ENCODE results near the gene ZFYVE28.

ZFYVE28 gene

GRCh38 chr4:2400841-2401609 lies 17.4 kb downstream of the ZFYVE28 start:
- peaks cover 0 to 15% of the 10 kb centered on the region in 2 donors for H3K4me1 ChIP-seq (ENCODE audit: control insufficient read depth in 1 of 2, insufficient read depth in 2 of 2, low read length in 2 of 2)
- H3K9me3 ChIP-seq (ENCODE audit: control insufficient read depth in 1 of 2, low read length in 2 of 2) = no peaks in the 10 kb centered on the region
- no peaks in the 10 kb centered on the region for H3K36me3 ChIP-seq (ENCODE audit: control insufficient read depth in 1 of 2, insufficient read depth in 2 of 2, low read length in 2 of 2)
- no peak overlapping the region for H3K4me3 ChIP-seq (ENCODE audit: low read depth in 1 of 2, low read length in 2 of 2)
- H3K27me3 ChIP-seq (ENCODE audit: low read depth, low read length) = no peaks in the 10 kb centered on the region
- H3K27ac ChIP-seq (ENCODE audit: low read length) = no peak overlapping the region

DNA sequence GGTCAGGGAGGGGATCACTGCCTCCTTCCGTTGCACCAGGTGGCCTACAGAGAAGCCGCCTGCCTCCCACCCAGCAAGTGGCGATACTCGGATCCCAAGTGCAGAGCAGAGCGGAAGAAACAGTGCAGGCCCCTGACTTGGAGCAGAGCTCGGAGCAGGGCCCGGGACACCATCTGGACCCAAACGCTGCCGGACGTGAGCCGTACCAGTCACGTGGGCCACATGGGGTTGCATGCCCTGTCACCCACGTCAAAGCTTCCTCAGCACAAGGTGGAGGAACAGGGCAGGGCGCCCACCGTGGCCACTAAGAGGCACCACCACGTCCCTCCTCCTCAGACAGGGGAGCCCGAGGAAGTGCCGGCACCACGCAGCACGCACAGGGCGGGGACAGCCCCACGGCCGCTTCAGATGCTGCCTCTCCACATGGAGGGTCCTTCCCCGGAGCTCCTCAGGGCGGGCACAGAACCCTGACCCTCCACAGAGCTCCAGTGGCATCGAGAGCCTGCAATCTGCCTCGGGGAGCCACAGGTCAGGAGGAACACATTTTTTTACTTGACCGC lies 18.7 kb downstream of the ZFYVE28 start:
- Histone ChIP-seq H3K4me1 (ENCODE audit: control insufficient read depth in 1 of 2, insufficient read depth in 2 of 2, low read length in 2 of 2) (peaks cover 0 to 15% of the 10 kb centered on the region in 2 donors), H3K9me3 (ENCODE audit: control insufficient read depth in 1 of 2, low read length in 2 of 2) (no peaks in the 10 kb centered on the region), H3K4me3 (ENCODE audit: low read depth in 1 of 2, low read length in 2 of 2) (no peak overlapping the region), H3K27me3 (ENCODE audit: low read depth, low read length) (no peaks in the 10 kb centered on the region), H3K27ac (ENCODE audit: low read length) (no peak overlapping the region), H3K36me3 (ENCODE audit: control insufficient read depth in 1 of 2, insufficient read depth in 2 of 2, low read length in 2 of 2) (no peaks in the 10 kb centered on the region)

GRCh38 chr4:2399216-2399615 lies 19.2 kb downstream of the ZFYVE28 start:
- Histone ChIP-seq H3K4me1 (ENCODE audit: control insufficient read depth in 1 of 2, insufficient read depth in 2 of 2, low read length in 2 of 2) (peaks cover 0 to 15% of the 10 kb centered on the region in 2 donors), H3K27me3 (ENCODE audit: low read depth, low read length) (peaks cover 4% of the 10 kb centered on the region), H3K4me3 (ENCODE audit: low read depth in 1 of 2, low read length in 2 of 2) (no peak overlapping the region)

DNA sequence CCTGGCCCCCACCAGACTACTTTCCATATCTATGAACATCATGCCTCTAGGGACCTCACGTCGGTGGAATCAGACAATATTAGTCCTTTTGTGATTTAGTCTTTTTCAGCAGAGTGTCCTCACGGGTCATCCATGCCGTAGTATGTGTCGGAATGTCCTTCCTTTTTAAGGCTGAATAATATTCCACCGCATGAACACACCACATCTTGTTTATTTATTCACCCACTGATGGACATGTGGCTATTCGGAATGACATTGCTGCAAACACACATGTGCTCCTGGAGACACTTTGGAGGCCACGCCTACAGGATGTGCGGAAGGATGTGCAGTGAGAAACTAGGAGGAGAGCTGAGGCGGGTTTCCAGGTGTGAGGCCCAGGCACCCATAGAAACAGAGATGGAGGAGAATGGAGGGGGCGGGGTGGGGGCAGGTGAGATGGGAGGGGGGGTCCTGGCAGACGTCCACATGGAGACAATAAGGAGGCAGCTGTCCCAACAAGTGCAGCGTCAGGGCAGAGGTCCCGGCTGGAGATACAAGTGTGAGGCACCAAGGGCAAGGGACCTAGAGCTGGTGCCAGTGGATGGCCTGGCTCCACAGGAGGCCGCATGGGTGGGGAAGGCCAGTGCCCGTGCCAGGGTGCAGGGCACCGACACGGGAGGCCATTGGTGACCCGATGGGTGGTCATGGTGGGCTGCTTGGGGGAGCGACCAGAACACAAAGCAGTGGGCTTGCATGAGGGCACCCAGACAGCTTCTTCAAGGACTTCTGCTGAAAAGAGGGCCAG lies 20.7 kb downstream of the ZFYVE28 start:
- H3K27me3 ChIP-seq (ENCODE audit: low read depth, low read length) = peaks cover 7% of the 10 kb centered on the region
- H3K9me3 ChIP-seq (ENCODE audit: control insufficient read depth in 1 of 2, low read length in 2 of 2) = no peaks in the 10 kb centered on the region
- no peaks in the 10 kb centered on the region for H3K36me3 ChIP-seq (ENCODE audit: control insufficient read depth in 1 of 2, insufficient read depth in 2 of 2, low read length in 2 of 2)
- H3K4me1 ChIP-seq (ENCODE audit: control insufficient read depth in 1 of 2, insufficient read depth in 2 of 2, low read length in 2 of 2) = peaks cover 0 to 12% of the 10 kb centered on the region in 2 donors
- no peak overlapping the region for H3K4me3 ChIP-seq (ENCODE audit: low read depth in 1 of 2, low read length in 2 of 2)
- H3K27ac ChIP-seq (ENCODE audit: low read length) = no peak overlapping the region

More at GRCh38 chr4:2399216-2399615, 19.2 kb downstream of the ZFYVE28 start:
- H3K27ac ChIP-seq (ENCODE audit: low read length) = no peak overlapping the region
- H3K36me3 ChIP-seq (ENCODE audit: control insufficient read depth in 1 of 2, insufficient read depth in 2 of 2, low read length in 2 of 2) = no peaks in the 10 kb centered on the region
- H3K9me3 ChIP-seq (ENCODE audit: control insufficient read depth in 1 of 2, low read length in 2 of 2) = no peaks in the 10 kb centered on the region

- H3K9me3 ChIP-seq (ENCODE audit: control insufficient read depth in 1 of 2, low read length in 2 of 2) = no peaks in the 10 kb centered on the region
- H3K27ac ChIP-seq (ENCODE audit: low read length) = no peak overlapping the region
- no peak overlapping the region for H3K4me3 ChIP-seq (ENCODE audit: low read depth in 1 of 2, low read length in 2 of 2)
- H3K27me3 ChIP-seq (ENCODE audit: low read depth, low read length) = peaks cover 7% of the 10 kb centered on the region
- peaks cover 0 to 6% of the 10 kb centered on the region in 2 donors for H3K4me1 ChIP-seq (ENCODE audit: control insufficient read depth in 1 of 2, insufficient read depth in 2 of 2, low read length in 2 of 2)
- no peaks in the 10 kb centered on the region for H3K36me3 ChIP-seq (ENCODE audit: control insufficient read depth in 1 of 2, insufficient read depth in 2 of 2, low read length in 2 of 2)
Measured at GRCh38 chr4:2396781-2397368, 21.6 kb downstream of the ZFYVE28 start.

DNA sequence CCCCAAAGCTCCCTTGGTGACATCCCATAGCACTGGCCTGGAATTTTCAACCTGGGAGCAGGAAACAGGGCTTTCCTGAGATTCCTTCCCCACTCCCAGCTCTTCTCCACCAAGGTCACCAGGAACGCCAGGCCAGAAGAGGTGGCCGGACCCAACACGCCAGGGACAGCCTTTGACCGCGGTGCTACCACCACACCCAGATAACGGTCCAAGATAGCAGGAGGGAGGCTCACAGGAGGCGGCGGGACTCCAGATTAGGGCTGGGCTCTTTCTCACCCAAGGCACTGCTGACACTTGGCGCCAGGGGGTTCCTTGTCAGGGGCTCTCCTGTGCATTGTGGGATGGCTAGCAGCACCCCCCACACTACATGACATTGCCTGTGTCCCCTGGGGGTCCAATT lies 22.9 kb downstream of the ZFYVE28 start:
- Histone ChIP-seq H3K4me3 (ENCODE audit: low read depth in 1 of 2, low read length in 2 of 2) (no peak overlapping the region), H3K27me3 (ENCODE audit: low read depth, low read length) (peaks cover 7% of the 10 kb centered on the region), H3K27ac (ENCODE audit: low read length) (no peak overlapping the region), H3K4me1 (ENCODE audit: control insufficient read depth in 1 of 2, insufficient read depth in 2 of 2, low read length in 2 of 2) (no peaks in the 10 kb centered on the region), H3K9me3 (ENCODE audit: control insufficient read depth in 1 of 2, low read length in 2 of 2) (no peaks in the 10 kb centered on the region), H3K36me3 (ENCODE audit: control insufficient read depth in 1 of 2, insufficient read depth in 2 of 2, low read length in 2 of 2) (no peaks in the 10 kb centered on the region)

GRCh38 chr4:2395038-2395437 lies 23.4 kb downstream of the ZFYVE28 start:
- no peak overlapping the region for H3K27ac ChIP-seq (ENCODE audit: low read length)
- H3K36me3 ChIP-seq (ENCODE audit: control insufficient read depth in 1 of 2, insufficient read depth in 2 of 2, low read length in 2 of 2) = no peaks in the 10 kb centered on the region
- no peak overlapping the region for H3K4me3 ChIP-seq (ENCODE audit: low read depth in 1 of 2, low read length in 2 of 2)
- peaks cover 7% of the 10 kb centered on the region for H3K27me3 ChIP-seq (ENCODE audit: low read depth, low read length)
- no peaks in the 10 kb centered on the region for H3K4me1 ChIP-seq (ENCODE audit: control insufficient read depth in 1 of 2, insufficient read depth in 2 of 2, low read length in 2 of 2)
- H3K9me3 ChIP-seq (ENCODE audit: control insufficient read depth in 1 of 2, low read length in 2 of 2) = no peaks in the 10 kb centered on the region

DNA sequence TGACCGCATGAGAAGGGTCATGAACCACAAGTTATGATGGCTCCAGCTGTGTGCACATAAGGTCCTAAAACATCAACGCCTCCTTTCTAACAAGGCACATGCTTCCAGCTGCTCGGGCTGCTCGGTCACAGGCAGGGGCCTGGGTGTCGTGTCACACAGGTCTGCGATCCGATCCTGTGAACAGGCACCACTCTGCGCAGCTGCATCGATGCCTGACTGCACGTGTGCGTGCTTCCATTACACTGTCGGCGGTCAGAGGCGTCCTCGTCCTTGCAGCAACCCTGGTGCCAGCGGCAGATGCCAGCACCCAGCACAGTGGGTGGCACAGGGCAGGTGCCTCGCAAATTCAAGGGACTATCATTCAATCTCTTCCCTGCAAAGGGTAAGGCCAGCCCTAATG lies 23.9 kb downstream of the ZFYVE28 start:
- peaks cover 7% of the 10 kb centered on the region for H3K27me3 ChIP-seq (ENCODE audit: low read depth, low read length)
- no peaks in the 10 kb centered on the region for H3K4me1 ChIP-seq (ENCODE audit: control insufficient read depth in 1 of 2, insufficient read depth in 2 of 2, low read length in 2 of 2)
- H3K36me3 ChIP-seq (ENCODE audit: control insufficient read depth in 1 of 2, insufficient read depth in 2 of 2, low read length in 2 of 2) = no peaks in the 10 kb centered on the region
- H3K9me3 ChIP-seq (ENCODE audit: control insufficient read depth in 1 of 2, low read length in 2 of 2) = no peaks in the 10 kb centered on the region
- no peak overlapping the region for H3K4me3 ChIP-seq (ENCODE audit: low read depth in 1 of 2, low read length in 2 of 2)
- H3K27ac ChIP-seq (ENCODE audit: low read length) = no peak overlapping the region

DNA sequence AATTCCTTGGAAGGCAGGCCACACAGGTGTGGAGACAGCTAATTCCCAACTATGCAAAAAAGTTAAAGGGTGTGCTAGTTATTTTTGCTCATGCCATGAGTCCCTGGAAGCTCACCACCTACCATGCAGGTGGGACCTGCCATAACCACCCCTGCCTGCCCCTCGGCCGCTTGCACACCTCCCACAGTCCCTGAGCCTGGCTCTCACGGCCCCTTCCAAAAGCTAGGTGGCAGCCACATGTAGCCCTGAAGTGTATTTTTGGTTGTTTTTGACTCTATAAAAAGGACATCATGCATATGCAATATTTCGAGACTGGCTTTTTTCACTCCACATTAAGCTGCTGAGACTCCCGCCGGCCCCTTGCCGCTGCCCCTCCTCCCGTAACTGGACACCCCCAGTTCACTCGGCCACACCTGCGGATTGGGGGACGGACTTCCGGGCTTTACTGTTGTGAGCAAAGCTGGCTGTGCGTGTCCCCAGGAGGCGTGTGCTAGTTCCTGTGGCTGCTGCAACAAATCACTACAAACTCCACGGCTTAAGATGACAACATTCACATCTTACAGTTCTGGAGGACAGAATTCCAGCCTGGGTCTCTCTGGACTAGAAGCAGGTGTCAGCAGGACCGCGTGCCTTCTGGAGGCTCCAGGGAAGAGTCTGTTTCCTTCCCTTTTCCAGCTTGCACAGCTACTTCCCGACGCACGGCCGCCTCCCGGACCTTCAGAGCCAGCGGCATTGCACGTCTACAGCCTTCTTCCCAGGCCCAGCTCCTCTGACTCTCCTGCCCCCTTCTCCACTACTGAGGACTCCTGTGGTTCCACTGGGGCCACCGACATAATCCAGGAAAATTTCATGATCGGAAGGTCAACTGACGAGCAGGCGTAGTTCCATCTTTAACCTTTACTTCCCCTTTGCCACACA lies 24.8 kb downstream of the ZFYVE28 start:
- H3K9me3 ChIP-seq (ENCODE audit: control insufficient read depth in 1 of 2, low read length in 2 of 2) = no peaks in the 10 kb centered on the region
- no peaks in the 10 kb centered on the region for H3K36me3 ChIP-seq (ENCODE audit: control insufficient read depth in 1 of 2, insufficient read depth in 2 of 2, low read length in 2 of 2)
- H3K4me1 ChIP-seq (ENCODE audit: control insufficient read depth in 1 of 2, insufficient read depth in 2 of 2, low read length in 2 of 2) = no peaks in the 10 kb centered on the region
- H3K4me3 ChIP-seq (ENCODE audit: low read depth in 1 of 2, low read length in 2 of 2) = no peak overlapping the region
- H3K27me3 ChIP-seq (ENCODE audit: low read depth, low read length) = peaks cover 7% of the 10 kb centered on the region
- H3K27ac ChIP-seq (ENCODE audit: low read length) = no peak overlapping the region

- Histone ChIP-seq H3K9me3 (ENCODE audit: control insufficient read depth in 1 of 2, low read length in 2 of 2) (no peaks in the 10 kb centered on the region), H3K27ac (ENCODE audit: low read length) (no peak overlapping the region), H3K4me3 (ENCODE audit: low read depth in 1 of 2, low read length in 2 of 2) (no peak overlapping the region), H3K27me3 (ENCODE audit: low read depth, low read length) (peaks cover 7% of the 10 kb centered on the region), H3K4me1 (ENCODE audit: control insufficient read depth in 1 of 2, insufficient read depth in 2 of 2, low read length in 2 of 2) (no peaks in the 10 kb centered on the region), H3K36me3 (ENCODE audit: control insufficient read depth in 1 of 2, insufficient read depth in 2 of 2, low read length in 2 of 2) (no peaks in the 10 kb centered on the region)
Measured at GRCh38 chr4:2390784-2391421, 27.5 kb downstream of the ZFYVE28 start.
